HTERT RPE-1 (cell line): Measurements from ENCODE around the gene ALAS1.
"Not testable (repeated sequence)": the region's sequence is repeated elsewhere in the genome, so short reads cannot be mapped to it uniquely, and the experiment has no call there.

ENCODE experiments used
- in situ Hi-C: fragments of 300-500 bp; cut with MboI; formaldehyde crosslinking; loops from 4 replicates; pipeline ENCODE4 v1.14.3; 2020; ENCODE audit warnings: low sequenced_read_pairs

ALAS1 gene

GRCh38 chr3:52197842-52198625, at the start of gene ALAS1:
Gene ALAS1 (plus strand): TSS chr3:52198160. CDS start chr3:52199242, 1,082 bp downstream.
- in situ Hi-C loops, result no loop called here

GRCh38 chr3:52149021-52149420, 48.9 kb upstream of the ALAS1 start:
- in situ Hi-C loops, result no loop called here

GRCh38 chr3:52149726-52150125, 48.2 kb upstream of the ALAS1 start:
- in situ Hi-C loops, result no loop called here

GRCh38 chr3:52150357-52150756, 47.6 kb upstream of the ALAS1 start:
- in situ Hi-C loops, result no loop called here

- in situ Hi-C loops, result no loop called here
Measured at GRCh38 chr3:52150860-52151259, 47.1 kb upstream of the ALAS1 start.

GRCh38 chr3:52151991-52152390, 46.0 kb upstream of the ALAS1 start:
- in situ Hi-C loops, result not testable (repeated sequence)

GRCh38 chr3:52153389-52154096, 44.4 kb upstream of the ALAS1 start:
- in situ Hi-C loops, result no loop called here

- in situ Hi-C loops, result no loop called here
Measured at GRCh38 chr3:52154135-52155094, 43.5 kb upstream of the ALAS1 start, which contains the start of gene POC1A. Gene POC1A (minus strand): TSS chr3:52154423. CDS start chr3:52154372, 51 bp downstream.

- in situ Hi-C loops, result no loop called here
Measured at GRCh38 chr3:52155912-52156311, 42.0 kb upstream of the ALAS1 start.

- in situ Hi-C loops, result no loop called here
Measured at GRCh38 chr3:52159503-52159902, 38.5 kb upstream of the ALAS1 start.

- in situ Hi-C loops, result no loop called here
Measured at GRCh38 chr3:52162250-52162872, 35.6 kb upstream of the ALAS1 start.

GRCh38 chr3:52167240-52167639, 30.7 kb upstream of the ALAS1 start:
- in situ Hi-C loops, result no loop called here

- in situ Hi-C loops, result not testable (repeated sequence)
Measured at GRCh38 chr3:52170217-52170616, 27.7 kb upstream of the ALAS1 start.

GRCh38 chr3:52171514-52172261, 26.3 kb upstream of the ALAS1 start:
- in situ Hi-C loops, result no loop called here

GRCh38 chr3:52172262-52172757, 25.6 kb upstream of the ALAS1 start:
- in situ Hi-C loops, result no loop called here

- in situ Hi-C loops, result no loop called here
Measured at GRCh38 chr3:52173101-52173500, 24.9 kb upstream of the ALAS1 start.

- in situ Hi-C loops, result no loop called here
Measured at GRCh38 chr3:52174896-52175295, 23.1 kb upstream of the ALAS1 start.

GRCh38 chr3:52175416-52176179, 22.4 kb upstream of the ALAS1 start:
- in situ Hi-C loops, result no loop called here

- in situ Hi-C loops, result no loop called here
Measured at GRCh38 chr3:52176180-52176752, 21.7 kb upstream of the ALAS1 start.
